HG03378 (cell line): ENCODE results near the gene CDK17.

Experiments used
- ATAC-seq: cut with Tn5 transposase; IDR thresholded peaks from one replicate; pipeline ENCODE4 v1.9.1; 2021; ENCODE audit warnings: mild to moderate bottlenecking, moderate library complexity; ENCODE audit not compliant: unreplicated experiment

Gene CDK17

DNA sequence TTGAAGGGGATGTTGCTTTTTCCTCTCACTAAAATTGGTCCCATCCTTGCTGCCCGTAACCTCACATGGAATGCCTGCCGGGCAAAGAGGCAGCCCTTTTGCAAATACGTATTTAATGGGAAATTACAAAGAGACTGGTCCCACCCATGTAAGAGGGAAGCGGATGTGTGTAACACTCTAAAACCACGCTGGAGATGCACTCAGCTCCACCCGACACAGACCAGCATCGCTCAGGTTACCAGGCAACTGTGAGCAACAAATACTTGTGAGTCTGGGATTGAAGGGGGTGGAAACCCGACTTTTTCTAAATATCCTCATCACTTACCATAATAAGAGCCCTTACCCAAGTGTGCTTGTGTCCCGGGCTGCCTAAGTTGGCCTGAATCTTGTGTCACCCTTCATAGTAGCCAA, 158.4 kb downstream of the CDK17 start:
- no peak for ATAC-seq

DNA sequence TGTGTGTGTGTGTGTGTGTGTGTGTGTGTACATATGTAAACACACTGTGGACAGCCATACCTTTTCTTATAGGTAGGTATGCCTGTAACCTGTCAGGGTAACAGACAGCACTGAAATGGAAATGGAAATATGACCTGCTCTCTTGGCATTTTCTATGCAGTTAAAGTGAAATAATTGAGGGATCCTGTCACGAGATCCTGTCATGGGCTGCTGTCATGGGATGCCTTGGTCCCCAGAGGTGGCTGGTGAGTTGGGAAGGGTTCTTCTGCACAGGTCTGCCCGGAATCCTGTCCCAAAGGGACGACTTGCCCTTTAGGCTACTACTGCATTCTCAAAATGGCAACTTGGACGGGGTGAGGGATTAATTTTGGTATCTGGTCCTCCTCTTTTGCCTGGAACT, 158.8 kb downstream of the CDK17 start:
- ATAC-seq: no peak

DNA sequence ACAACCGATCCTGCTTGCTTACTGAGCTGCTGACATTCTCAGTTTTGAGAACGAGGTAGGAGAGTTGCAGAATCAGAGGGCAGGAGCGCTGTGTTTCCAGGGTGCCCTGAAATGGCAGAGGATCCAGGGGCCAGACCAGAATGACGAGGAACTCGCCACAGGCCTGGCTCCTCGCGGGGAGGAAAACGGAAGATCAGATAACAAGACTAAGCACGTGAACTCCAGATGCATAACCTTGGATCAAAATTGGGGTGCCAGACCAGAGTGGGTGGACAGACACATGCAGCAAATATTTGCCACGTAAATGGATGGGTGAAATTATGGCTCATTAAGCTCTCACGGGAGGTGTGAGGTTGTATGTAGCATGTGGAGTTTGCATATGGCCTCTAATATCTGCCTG, 159.6 kb downstream of the CDK17 start:
- ATAC-seq: no peak

DNA sequence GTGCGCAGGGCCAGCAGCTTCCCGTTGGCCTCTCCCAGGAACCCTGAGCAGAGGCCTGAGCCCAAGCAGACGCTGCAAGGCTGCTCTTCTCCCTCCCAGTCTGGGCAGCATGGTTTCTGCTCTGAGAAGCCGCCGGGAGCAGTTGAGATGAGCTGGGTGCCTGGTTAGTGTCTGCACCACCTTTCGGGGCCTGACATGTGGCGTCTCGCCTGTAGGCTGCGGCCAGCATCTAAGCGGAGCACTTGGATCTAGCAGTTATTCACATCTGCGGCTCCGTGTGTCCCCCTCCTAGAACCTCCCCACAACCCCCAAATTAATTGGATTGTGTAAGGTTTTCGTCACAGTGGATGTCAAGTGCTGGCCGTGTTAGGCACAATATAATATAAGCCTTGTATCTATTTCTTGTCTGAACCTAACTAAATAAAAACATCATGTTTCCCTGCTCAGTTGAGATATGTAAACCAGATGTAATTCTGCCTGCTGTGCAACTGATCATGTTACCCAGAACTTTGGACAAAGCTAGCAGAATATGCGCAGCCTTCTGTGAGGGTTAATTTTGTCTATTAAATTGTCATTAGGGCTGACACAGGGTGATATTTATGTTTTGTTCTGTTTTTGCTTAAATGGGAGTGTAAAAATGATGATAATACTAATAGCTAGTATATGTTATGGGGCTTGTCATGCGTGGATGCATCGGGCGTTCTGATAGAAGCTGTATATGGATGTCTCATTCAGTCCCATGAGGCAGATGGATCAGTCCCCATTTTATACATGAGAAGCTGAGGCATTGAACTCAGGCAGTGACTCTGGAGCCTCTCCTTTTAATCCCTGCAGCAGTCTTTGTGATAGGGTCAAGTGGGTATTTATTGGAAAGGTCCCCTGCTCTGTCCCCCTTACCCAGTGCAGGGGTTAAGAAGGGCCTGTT, 160.3 kb downstream of the CDK17 start:
- ATAC-seq: no peak

DNA sequence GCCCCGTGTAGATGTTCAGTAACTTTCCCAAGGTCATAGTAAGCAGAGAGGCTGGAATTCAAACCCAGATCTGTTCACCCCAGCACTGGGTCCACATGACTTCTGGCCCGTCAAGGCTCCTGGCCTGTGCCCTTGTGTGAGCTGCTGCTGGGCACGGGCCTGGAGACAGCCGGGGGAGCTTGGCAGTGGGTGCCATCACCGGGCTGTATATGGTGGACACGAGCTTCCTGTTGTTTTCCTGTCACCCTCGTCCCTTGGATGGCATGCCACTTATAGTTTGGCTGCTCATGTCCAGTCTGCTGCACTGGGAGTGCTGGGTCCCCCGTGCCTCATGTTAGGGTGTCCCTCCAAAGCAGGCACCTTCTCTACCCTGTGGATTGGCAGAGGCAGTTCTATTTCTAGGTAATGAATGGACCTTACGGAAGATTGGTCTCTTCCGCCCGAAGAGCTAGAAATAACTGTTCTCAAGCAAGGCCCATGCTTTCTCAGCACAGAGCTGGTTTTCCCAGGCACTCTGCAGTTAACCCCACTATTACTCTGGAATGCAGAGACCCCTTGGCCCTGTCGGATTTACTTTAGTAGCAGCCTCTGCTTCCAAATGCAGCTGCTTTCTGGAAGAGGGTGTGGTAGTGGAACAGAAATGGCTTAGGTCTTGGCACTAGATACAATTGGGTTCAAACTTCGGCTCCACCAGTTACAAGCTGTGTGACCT, 161.7 kb downstream of the CDK17 start:
- no peak for ATAC-seq

DNA sequence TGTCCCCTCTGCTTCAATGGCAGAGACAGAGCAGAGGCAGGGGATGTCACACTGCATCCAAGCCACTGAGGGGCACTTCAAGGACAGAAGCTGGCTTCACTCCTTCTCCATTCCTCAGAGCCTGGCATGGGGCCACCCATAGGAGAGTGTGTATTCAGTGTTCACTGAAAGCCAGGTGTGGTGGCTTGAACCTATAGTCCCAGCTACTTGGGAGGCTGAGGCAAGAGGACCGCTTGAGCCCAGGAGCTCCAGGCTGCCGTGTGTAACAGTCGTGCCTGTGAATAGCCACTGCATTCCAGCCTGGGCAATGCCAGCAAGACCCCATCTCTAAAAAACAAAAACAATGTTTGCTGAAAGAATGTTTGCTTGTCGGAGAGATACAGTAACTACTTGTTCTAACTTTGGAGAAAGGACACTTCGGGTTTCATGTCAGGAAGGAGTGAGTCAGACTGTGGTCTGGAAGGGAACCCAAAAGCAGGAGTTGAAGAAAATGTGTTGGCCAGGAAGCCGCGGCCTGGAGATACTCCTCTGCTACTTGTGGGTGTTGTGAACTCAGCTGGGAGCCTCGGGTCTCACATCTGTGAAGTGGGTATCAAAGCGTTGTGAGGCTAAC, 162.7 kb downstream of the CDK17 start:
- ATAC-seq: no peak

DNA sequence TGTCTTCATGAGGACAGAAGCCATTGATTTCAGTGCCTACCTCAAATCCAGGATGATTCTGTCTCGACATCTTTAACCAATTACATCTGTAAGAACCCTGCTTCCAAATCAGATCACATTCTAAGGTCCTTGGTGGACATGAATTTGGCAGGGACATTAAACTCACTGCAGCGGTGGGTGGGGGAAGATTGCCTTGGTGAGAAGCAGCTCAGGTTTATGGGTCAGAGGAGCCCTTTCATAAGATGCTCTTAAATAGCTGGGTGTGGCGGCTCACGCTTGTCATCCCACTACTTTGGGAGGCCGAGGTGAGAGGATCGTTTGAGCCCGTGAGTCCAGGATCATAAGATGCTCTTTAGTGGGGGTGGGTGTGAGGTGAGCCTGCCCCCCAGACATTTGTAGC, 163.2 kb downstream of the CDK17 start:
- ATAC-seq: no peak

DNA sequence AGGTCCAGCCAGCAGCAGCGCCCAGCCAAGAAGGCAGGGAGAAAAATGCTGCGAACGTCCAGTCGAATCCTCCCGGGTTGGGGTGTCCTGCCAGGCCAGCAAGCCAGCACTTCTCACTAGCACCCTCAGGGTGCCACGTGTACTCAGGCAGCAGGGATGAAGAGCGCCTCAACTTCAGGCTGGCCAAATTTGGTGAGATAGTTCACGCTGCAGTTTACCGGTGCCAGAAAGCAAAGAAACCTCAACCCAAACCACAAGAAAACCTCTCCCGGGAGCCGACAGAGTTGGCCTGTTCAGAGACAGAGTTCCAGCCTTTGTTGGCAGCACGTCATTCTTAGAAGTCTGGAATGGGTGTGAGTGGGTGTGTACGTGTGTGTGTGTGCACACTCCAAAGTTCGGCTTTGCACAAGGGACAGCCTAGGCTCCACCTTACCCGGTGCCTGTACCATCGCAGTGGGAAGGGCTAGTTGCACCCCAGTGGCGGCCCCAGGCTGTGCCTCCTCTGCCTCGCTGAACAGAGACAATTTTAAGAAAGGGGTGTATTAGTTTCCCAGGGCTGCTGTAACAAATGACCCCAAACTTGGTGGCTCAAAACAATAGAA, 163.9 kb downstream of the CDK17 start:
- no peak for ATAC-seq

DNA sequence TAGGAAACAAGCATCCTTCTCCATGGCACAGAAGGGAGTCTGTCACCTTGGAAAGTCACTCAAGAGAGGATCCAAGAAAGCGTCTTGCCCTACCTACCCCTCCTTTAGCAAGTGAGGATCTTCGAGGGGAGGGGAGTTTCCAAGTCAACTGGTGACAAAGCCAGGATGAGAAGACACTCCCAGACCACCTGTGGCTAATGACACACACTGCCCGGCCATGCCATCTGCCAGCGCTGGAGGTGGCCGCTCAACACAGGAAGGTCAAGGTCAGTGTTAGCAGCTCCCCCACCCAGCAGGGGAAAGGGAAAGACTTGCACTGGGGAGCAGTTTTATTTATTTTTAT, 164.8 kb downstream of the CDK17 start:
- no peak for ATAC-seq

DNA sequence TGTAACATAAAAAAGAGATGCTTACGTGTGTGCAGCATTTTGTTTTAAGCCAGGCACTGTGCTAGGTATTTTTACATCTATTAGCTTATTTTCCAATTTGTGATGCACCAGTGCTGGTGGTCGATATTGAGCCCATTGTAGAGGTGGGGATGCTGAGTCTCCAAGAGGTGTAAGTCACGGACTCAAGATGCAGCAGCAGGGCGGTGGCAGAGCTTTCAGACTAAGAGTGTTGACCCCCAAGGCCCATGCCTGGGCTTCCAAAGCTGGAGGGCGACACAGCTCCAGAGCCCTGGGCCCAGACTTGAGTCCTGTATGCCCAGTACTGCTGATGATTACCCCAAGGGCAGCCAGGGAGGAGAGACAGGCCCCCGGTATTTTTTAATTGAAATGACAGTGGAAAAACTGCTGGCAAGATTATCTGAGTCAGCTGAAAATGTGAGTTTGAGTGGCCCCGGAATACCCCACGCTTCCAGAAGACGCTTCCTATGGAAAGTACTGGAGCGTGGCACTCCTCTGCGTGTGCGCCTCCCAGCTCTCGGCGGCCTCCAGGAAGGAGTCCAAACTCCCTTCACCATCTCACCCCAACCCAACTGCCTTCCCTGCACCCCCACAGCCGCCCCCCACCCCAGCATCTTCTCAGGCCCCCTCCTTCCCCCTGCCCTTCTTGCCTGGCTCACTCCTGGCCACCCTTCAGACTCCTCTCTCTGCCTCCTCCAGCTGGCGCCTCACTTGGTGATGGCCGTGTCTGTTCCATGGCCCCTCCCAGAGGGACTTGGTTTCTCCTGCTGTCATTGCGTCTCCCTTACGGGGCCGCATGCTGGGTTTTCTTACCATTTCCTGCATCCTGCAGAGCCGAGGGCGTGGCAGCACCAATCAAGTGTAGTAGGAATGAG, 165.4 kb downstream of the CDK17 start:
- no peak for ATAC-seq

DNA sequence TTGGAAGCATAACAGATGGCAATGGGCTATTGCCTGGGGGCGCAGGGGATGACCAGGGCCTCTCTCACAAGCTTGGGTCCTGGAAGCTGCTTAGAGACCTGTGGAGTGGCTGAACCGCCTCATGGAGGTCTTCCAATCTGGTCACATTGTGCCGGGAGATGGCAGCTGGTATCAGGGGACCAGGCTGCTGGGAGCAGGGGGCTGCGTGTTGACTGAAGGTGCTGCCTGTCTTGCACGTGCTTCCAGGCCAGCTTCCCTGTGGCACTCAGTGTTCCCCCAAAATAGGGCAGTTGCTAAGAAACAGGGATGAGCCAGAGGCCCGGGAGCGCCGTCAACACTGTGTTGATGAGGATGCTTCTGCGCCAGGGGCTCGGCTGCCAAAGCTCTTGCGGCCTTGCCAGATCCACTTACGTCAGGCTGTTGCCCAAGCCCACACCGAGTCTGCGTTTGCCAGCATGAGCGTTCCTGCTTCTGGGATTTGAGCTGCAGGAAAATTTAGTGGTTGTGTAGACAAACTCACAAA, 166.2 kb downstream of the CDK17 start:
- ATAC-seq: no peak

DNA sequence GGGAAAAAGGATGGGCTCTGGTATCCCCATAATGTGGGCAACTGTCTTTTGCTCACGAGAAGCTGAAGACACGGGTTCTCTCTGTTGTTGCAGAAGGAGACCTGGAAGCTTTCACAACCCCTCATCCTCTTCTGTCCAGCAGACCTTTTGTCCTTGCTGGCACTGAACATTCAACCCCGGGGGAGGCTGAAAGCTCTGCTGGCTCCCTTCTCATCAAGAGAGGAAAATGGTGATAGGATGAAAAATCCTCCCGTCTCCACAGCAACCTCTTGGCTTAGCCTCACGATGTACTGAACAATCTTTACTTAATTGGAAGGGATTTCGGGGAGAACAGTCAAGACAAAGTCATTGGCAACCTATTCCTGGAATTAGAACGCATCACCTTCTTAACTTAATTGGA, 167.1 kb downstream of the CDK17 start:
- ATAC-seq: no peak

DNA sequence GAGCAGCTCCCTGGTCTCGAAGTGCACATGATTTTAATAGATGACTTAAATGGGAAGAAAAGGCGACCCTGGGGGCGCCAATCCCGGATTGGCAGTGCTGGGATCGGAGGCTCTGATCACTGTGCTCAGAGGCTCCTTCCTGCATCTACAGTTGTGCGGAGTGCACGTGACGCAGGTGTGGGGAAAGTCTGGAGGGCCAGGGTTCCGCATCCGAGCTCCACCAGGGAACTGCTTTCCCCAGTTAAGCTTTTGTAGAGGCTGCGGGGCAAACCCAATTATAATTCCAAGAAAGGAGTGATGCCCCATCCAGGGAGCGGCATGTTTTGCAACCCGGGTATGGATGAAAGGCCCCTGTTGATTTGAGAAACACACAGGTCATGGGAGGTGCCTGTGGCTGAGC, 169.6 kb downstream of the CDK17 start:
- ATAC-seq: no peak

DNA sequence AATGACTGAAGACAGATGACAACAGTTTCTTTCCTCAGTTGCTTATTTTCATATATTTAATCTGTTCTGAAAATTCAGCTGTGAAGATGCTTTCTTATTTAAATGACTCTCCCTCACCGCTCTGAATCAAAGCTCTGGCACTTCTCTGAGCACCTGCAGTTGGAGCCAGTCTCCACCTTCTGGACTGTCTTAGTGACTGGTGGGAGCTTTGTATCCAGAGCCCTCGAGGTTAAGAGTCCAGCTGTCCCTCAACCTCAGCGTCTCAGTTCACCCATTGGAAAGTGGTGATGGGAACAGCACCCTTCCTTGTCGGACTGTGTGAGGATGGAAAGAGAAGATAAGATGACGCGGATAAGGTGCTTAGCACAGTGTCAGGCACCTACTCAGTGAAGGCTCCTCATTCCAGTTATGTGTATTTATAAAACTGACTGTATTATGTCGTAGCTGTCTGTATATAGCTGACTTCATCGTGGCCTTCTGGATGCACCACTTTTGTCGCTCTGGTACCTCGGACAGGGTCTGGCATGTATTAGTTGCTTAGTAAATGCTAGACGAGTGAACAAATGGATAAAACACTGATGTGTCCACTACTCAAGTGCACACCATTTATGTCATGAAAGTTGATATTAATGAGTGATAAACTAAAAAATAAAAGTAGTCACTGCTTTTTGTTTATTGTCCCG, 171.5 kb downstream of the CDK17 start:
- no peak for ATAC-seq
